Uterus (tissue), 2 donors: ENCODE results near the gene NR2C2AP.

ENCODE experiments used
- POLR2A ChIP-seq, 2 donors: fragments of 450-650 bp; IDR thresholded peaks; one replicate each; pipeline ENCODE4 v1.6.1; 2016; ENCODE audit warnings: antibody characterized with exemption in 2 of 2, mild to moderate bottlenecking in 1 of 2, moderate library complexity in 1 of 2
- TF ChIP-seq, protein P1 (sequence below), 4 experiments: fragments of 200-600 bp in 2 of 4; fragments of 450-650 bp in 2 of 4; sonication (generic) in 2 of 4; IDR thresholded peaks; one replicate each; pipeline ENCODE4 v1.5.1; 2016 to 2019; ENCODE audit warnings: antibody characterized with exemption in 4 of 4, mild to moderate bottlenecking in 2 of 4, moderate library complexity in 1 of 4

DNA sequence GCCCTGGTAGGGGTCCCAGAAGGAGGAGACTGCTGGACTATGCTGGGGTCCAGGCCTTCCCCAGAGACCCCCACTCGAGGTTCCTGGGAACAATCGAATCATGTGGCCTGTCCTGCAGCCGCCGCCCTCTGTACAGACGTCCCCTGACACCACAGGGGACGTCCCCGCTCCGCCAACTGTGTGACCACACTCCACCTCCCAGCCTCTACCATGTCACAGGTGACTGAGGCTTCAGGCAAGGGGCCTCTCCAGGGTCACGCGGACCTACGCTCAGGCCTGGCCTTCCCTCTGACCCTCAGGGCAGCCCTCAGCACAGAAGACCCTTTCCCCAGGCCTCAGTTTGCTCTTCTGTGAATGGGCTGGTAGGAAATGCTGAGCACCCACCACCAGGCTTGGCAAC, 51.8 kb downstream of the NR2C2AP start:
- TF ChIP-seq, protein P1, sequence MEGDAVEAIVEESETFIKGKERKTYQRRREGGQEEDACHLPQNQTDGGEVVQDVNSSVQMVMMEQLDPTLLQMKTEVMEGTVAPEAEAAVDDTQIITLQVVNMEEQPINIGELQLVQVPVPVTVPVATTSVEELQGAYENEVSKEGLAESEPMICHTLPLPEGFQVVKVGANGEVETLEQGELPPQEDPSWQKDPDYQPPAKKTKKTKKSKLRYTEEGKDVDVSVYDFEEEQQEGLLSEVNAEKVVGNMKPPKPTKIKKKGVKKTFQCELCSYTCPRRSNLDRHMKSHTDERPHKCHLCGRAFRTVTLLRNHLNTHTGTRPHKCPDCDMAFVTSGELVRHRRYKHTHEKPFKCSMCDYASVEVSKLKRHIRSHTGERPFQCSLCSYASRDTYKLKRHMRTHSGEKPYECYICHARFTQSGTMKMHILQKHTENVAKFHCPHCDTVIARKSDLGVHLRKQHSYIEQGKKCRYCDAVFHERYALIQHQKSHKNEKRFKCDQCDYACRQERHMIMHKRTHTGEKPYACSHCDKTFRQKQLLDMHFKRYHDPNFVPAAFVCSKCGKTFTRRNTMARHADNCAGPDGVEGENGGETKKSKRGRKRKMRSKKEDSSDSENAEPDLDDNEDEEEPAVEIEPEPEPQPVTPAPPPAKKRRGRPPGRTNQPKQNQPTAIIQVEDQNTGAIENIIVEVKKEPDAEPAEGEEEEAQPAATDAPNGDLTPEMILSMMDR (IDR thresholded peaks at IDR 0.05), result no peak
- TF ChIP-seq POLR2A (IDR thresholded peaks at IDR 0.05), result no peak
